Lung (tissue), 12 donors: Measurements from ENCODE around the gene ORC4. TPM values are rescaled to one million over a fixed set of nuclear protein-coding genes. Genes with fewer than 3 reads are reported as not detected.
"Not testable (repeated sequence)": the region's sequence is repeated elsewhere in the genome, so short reads cannot be mapped to it uniquely, and the experiment has no call there.

Source experiments
- ATAC-seq: fragments of 200-7000 bp; cut with Tn5 transposase; one replicate; pipeline ENCODE4 v1.9.1; 2020; ENCODE audit warnings: moderate number of reproducible peaks; ENCODE audit not compliant: insufficient read depth, low FRiP score
- DNase-seq, 3 donors: peaks; one replicate each; pipeline ENCODE4 v3.0.0-alpha.2; 2013 to 2017
- H3K27ac ChIP-seq, 2 donors: one replicate each; pipeline ENCODE4 v1.5.1; 2013; ENCODE audit warnings: mild to moderate bottlenecking in 2 of 2, moderate library complexity in 2 of 2, control low read depth in 1 of 2, inconsistent platforms in 1 of 2, low read depth in 1 of 2, low read length in 1 of 2
- H3K27me3 ChIP-seq, 3 donors: one replicate each; pipeline ENCODE4 v1.5.1; 2013; ENCODE audit warnings: low read length in 2 of 3; ENCODE audit not compliant: control insufficient read depth in 3 of 3, insufficient read depth in 3 of 3
- H3K36me3 ChIP-seq, 4 donors: one replicate each; pipeline ENCODE4 v1.5.1; 2013; ENCODE audit warnings: low read length in 4 of 4, mild to moderate bottlenecking in 1 of 4, moderate library complexity in 1 of 4; ENCODE audit not compliant: control insufficient read depth in 4 of 4, insufficient read depth in 4 of 4
- H3K4me1 ChIP-seq, 5 donors: one replicate each; pipeline ENCODE4 v1.5.1; 2013; ENCODE audit warnings: low read length in 5 of 5, mild to moderate bottlenecking in 2 of 5, moderate library complexity in 1 of 5; ENCODE audit not compliant: control insufficient read depth in 5 of 5, insufficient read depth in 5 of 5
- H3K4me3 ChIP-seq: one replicate; pipeline ENCODE4 v1.5.1; 2013; ENCODE audit warnings: mild to moderate bottlenecking, control low read depth, moderate library complexity
- H3K9ac ChIP-seq, 2 donors: one replicate each; pipeline ENCODE4 v1.5.1; 2013; ENCODE audit warnings: low read length in 2 of 2, control low read depth in 1 of 2; ENCODE audit not compliant: insufficient read depth in 1 of 2
- H3K9me3 ChIP-seq, 4 donors: one replicate each; pipeline ENCODE4 v1.5.1; 2013; ENCODE audit warnings: low read length in 3 of 4, mild to moderate bottlenecking in 1 of 4, moderate library complexity in 1 of 4; ENCODE audit not compliant: control insufficient read depth in 4 of 4, insufficient read depth in 3 of 4
- CTCF ChIP-seq: IDR thresholded peaks from 2 replicates; pipeline ENCODE4 v1.5.1; 2012; ENCODE audit warnings: mild to moderate bottlenecking; ENCODE audit errors: control extremely low read depth, extremely low read depth
- WGBS, 2 donors: extraction: QIAGEN DNeasy Blood & Tissue Kit; methylation state at CpG; one replicate each; pipeline ENCODE4 v1.1.7; 2013; 5-methylcytosine and 5-hydroxymethylcytosine counted together
- polyA plus RNA-seq, 2 donors: library from polyadenylated mRNA; stranded (reverse); fragments of 200-250 nt; gene quantifications; one replicate each; pipeline ENCODE4 v1.2.1, GENCODE V29; 2013
- total RNA-seq, 2 donors: library from RNA; depleted of rRNA in 1 of 2; stranded (reverse); fragments of >200 nt in 1 of 2; gene quantifications; one replicate each; pipeline ENCODE4 v1.2.1, GENCODE V29; 2014 to 2021
- donor health status: control.
- donor health status: control.
- donor health status: Bipolar disorder and iron deficiency.
- donor health status: healthy.
- donor health status: DM: yes; HTN: yes; CAD: no.

The ORC4 gene
- total and polyA plus RNA-seq, 4 donors, result 10.4 to 121 (median 23.2) TPM

- Histone ChIP-seq H3K27me3 (no peaks in the 10 kb centered on the region), H3K4me1 (peaks cover 0 to 2% (median 0%) of the 10 kb centered on the region in 5 donors), H3K27ac (no peak overlapping the region), H3K9me3 (peaks cover 0 to 2% (median 0%) of the 10 kb centered on the region in 4 donors), H3K36me3 (no peaks in the 10 kb centered on the region), H3K4me3 (no peak overlapping the region), H3K9ac (no peak overlapping the region)
- TF ChIP-seq CTCF, result no peak
- ATAC-seq (no peak), DNase-seq (no peak)
- whole genome bisulfite sequencing, 2 donors, result 79 to 98% methylated on average over 5 of the region's 5 CpGs
Observed at GRCh38 chr2:148007219-148007900, 13.2 kb downstream of the ORC4 start.

GRCh38 chr2:148006249-148007007 lies 14.1 kb downstream of the ORC4 start:
- H3K4me1 ChIP-seq, result peaks cover 0 to 2% (median 0%) of the 10 kb centered on the region in 5 donors
- H3K36me3 ChIP-seq, result no peaks in the 10 kb centered on the region
- no peak overlapping the region for H3K4me3 ChIP-seq
- no peak for TF ChIP-seq CTCF
- 88 to 95% methylated on average over 6 of the region's 6 CpGs for WGBS, 2 donors
- ATAC-seq (no peak), DNase-seq (no peak)
- no peak overlapping the region for H3K9ac ChIP-seq
- H3K27ac ChIP-seq, result no peak overlapping the region
- no peaks in the 10 kb centered on the region for H3K27me3 ChIP-seq
- H3K9me3 ChIP-seq, result peaks cover 0 to 2% (median 0%) of the 10 kb centered on the region in 4 donors

GRCh38 chr2:148002420-148002819 lies 18.1 kb downstream of the ORC4 start:
- not testable (repeated sequence) for ATAC-seq, H3K4me1 ChIP-seq, H3K27ac ChIP-seq, H3K9me3 ChIP-seq, H3K27me3 ChIP-seq, H3K36me3 ChIP-seq, H3K9ac ChIP-seq, H3K4me3 ChIP-seq, DNase-seq

GRCh38 chr2:148000095-148000494 lies 20.4 kb downstream of the ORC4 start:
- Histone ChIP-seq H3K27ac (no peak overlapping the region), H3K4me3 (no peak overlapping the region), H3K27me3 (no peaks in the 10 kb centered on the region), H3K9ac (no peak overlapping the region), H3K36me3 (peaks cover 0 to 6% (median 0%) of the 10 kb centered on the region in 4 donors), H3K4me1 (no peaks in the 10 kb centered on the region), H3K9me3 (peaks cover 1 to 5% (median 3%) of the 10 kb centered on the region in 4 donors)
- no peak for ATAC-seq
- DNase-seq, result no peak
- WGBS, 2 donors, result 93 to 100% methylated on average over 1 of the region's 1 CpG
- no peak for TF ChIP-seq CTCF
